ENCODE measurements around the gene HEPACAM2. TPM values are rescaled to one million over a fixed set of nuclear protein-coding genes. Genes with fewer than 3 reads are reported as not detected.

HEPACAM2 gene
- total and polyA plus RNA-seq, 7 donors: 0.01 TPM; not detected in 6

DNA sequence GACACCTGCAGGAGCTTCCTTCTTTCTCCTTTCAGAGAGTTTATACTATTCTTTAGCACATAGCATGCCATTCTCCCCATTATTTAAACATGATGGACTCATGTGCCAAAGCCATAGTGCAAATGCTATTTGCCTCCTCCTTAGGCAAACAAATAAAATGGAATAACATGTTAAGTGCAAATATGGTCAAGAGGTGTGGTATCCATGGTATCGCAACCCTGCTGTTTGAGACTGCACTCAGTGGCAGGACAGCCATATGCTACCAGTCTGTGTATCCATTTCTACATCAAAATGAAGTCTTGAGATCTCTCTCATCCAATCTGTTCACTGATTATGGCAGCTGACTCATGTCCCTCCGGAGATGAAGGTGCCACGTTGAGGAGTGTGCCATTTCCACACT is 22.8 kb downstream of the HEPACAM2 start:
- DNase-seq: no peak
- TF ChIP-seq, protein P1, sequence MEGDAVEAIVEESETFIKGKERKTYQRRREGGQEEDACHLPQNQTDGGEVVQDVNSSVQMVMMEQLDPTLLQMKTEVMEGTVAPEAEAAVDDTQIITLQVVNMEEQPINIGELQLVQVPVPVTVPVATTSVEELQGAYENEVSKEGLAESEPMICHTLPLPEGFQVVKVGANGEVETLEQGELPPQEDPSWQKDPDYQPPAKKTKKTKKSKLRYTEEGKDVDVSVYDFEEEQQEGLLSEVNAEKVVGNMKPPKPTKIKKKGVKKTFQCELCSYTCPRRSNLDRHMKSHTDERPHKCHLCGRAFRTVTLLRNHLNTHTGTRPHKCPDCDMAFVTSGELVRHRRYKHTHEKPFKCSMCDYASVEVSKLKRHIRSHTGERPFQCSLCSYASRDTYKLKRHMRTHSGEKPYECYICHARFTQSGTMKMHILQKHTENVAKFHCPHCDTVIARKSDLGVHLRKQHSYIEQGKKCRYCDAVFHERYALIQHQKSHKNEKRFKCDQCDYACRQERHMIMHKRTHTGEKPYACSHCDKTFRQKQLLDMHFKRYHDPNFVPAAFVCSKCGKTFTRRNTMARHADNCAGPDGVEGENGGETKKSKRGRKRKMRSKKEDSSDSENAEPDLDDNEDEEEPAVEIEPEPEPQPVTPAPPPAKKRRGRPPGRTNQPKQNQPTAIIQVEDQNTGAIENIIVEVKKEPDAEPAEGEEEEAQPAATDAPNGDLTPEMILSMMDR (IDR thresholded peaks at IDR 0.05): no peak
- H3K27ac ChIP-seq: no peak overlapping the region
- ATAC-seq: no peak
- H3K36me3 ChIP-seq (ENCODE audit: insufficient read depth in 1 of 2, low read depth in 1 of 2): no peaks in the 10 kb centered on the region
- H3K4me1 ChIP-seq: no peaks in the 10 kb centered on the region
- no peak overlapping the region for H3K4me3 ChIP-seq
- intact Hi-C loops (cut with DNase I): no loop called here
- 76 to 81% (median 78%) methylated on average over 3 of the region's 3 CpGs for WGBS, 3 donors
- no peaks in the 10 kb centered on the region for H3K27me3 ChIP-seq (ENCODE audit: insufficient read depth in 3 of 3, low read length in 2 of 3)
- no peaks in the 10 kb centered on the region for H3K9me3 ChIP-seq

DNA sequence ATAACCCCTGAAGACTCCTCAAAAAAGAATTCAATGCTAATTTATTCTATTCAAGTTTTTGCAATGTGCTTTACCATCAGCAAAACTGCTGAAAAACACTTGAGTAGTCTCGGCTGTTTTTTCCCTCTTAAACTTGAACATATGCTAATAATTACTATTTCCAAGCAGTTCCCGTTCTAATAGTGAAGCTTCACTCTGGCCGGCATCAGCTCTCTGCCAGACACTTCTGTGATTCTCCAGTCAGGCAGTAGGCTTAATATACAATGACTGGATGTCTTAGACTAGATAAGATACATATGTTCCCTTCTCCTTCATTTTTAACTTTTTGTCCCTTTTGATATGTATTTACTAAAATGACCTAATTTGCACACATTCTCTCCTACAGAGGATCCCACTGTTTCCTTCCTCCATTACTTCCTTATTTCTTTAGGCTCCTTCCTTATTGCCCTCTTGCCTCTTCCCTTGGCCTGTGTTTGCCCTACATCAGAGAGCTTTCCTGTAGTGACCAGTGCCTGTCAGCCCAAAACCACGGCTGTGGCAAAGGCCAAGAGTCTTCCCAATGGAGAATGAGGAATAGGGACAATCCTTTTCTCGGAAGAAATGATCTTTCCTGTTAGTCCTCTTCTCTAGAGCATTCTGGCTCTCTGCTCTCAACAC is 23.5 kb downstream of the HEPACAM2 start:
- TF ChIP-seq, protein P1 (IDR thresholded peaks at IDR 0.05): no peak
- no peak for DNase-seq
- no peaks in the 10 kb centered on the region for H3K36me3 ChIP-seq (ENCODE audit: insufficient read depth in 1 of 2, low read depth in 1 of 2)
- H3K4me3 ChIP-seq: no peak overlapping the region
- no peak overlapping the region for H3K27ac ChIP-seq
- 64 to 74% (median 66%) methylated on average over 5 of the region's 5 CpGs for WGBS, 3 donors
- intact Hi-C loops (cut with DNase I): no loop called here
- ATAC-seq: no peak
- no peaks in the 10 kb centered on the region for H3K27me3 ChIP-seq (ENCODE audit: insufficient read depth in 3 of 3, low read length in 2 of 3)
- H3K4me1 ChIP-seq: no peaks in the 10 kb centered on the region
- H3K9me3 ChIP-seq: no peaks in the 10 kb centered on the region

DNA sequence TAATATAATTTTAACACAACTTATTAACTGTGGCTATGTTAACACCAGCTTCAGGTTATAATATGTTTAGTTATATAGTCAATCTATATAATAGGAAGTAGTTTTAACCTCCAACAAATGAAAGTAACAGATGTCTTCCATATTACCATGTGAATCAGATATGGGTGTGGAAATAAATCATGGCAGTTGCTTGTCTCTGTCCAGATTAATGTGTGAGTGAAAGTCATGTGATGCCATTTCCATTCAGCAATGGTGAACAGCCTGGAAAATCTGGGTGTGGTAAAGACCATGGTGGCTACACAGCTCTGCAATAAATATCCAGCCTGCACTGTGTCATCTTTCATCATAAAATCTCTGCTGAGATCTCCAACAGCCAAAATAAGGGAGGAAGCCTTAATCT is 27.8 kb downstream of the HEPACAM2 start:
- Histone ChIP-seq H3K4me3 (no peak overlapping the region), H3K27ac (no peak overlapping the region), H3K36me3 (ENCODE audit: insufficient read depth in 1 of 2, low read depth in 1 of 2) (no peaks in the 10 kb centered on the region), H3K4me1 (no peaks in the 10 kb centered on the region), H3K27me3 (ENCODE audit: insufficient read depth in 3 of 3, low read length in 2 of 3) (no peaks in the 10 kb centered on the region), H3K9me3 (no peaks in the 10 kb centered on the region)
- DNase-seq (no peak), ATAC-seq (no peak)
- intact Hi-C loops (cut with DNase I): no loop called here
- TF ChIP-seq, protein P1 (IDR thresholded peaks at IDR 0.05): no peak

GRCh38 chr7:93196336-93196735 is 29.9 kb downstream of the HEPACAM2 start:
- TF ChIP-seq, protein P1 (IDR thresholded peaks at IDR 0.05): no peak
- DNase-seq (no peak), ATAC-seq (no peak)
- no peaks in the 10 kb centered on the region for H3K9me3 ChIP-seq
- H3K4me1 ChIP-seq: no peaks in the 10 kb centered on the region
- H3K27ac ChIP-seq: no peak overlapping the region
- no peaks in the 10 kb centered on the region for H3K36me3 ChIP-seq (ENCODE audit: insufficient read depth in 1 of 2, low read depth in 1 of 2)
- no peaks in the 10 kb centered on the region for H3K27me3 ChIP-seq (ENCODE audit: insufficient read depth in 3 of 3, low read length in 2 of 3)
- 84 to 87% (median 84%) methylated on average over 2 of the region's 2 CpGs for WGBS, 3 donors
- no peak overlapping the region for H3K4me3 ChIP-seq
- intact Hi-C loops (cut with DNase I): no loop called here

- H3K27me3 ChIP-seq (ENCODE audit: insufficient read depth in 3 of 3, low read length in 2 of 3): no peaks in the 10 kb centered on the region
- H3K4me1 ChIP-seq: no peaks in the 10 kb centered on the region
- no peaks in the 10 kb centered on the region for H3K9me3 ChIP-seq
- TF ChIP-seq, protein P1 (IDR thresholded peaks at IDR 0.05): no peak
- intact Hi-C loops (cut with DNase I): no loop called here
- DNase-seq (no peak), ATAC-seq (no peak)
- H3K36me3 ChIP-seq (ENCODE audit: insufficient read depth in 1 of 2, low read depth in 1 of 2): no peaks in the 10 kb centered on the region
- no peak overlapping the region for H3K27ac ChIP-seq
- no peak overlapping the region for H3K4me3 ChIP-seq
- 49 to 57% (median 56%) methylated on average over 3 of the region's 3 CpGs for WGBS, 3 donors
Measured at GRCh38 chr7:93194386-93194785, 31.9 kb downstream of the HEPACAM2 start.

All from psoas muscle (tissue), 8 donors.